ENCODE data around the gene PYHIN1. TPM values are rescaled to one million over a fixed set of nuclear protein-coding genes. Genes with fewer than 3 reads are reported as not detected.
"Not testable (repeated sequence)": the region's sequence is repeated elsewhere in the genome, so short reads cannot be mapped to it uniquely, and the experiment has no call there.

The PYHIN1 gene
- total and polyA plus RNA-seq, 7 experiments from 2014 or later: 8.4 to 48.2 (median 32.1) TPM

DNA sequence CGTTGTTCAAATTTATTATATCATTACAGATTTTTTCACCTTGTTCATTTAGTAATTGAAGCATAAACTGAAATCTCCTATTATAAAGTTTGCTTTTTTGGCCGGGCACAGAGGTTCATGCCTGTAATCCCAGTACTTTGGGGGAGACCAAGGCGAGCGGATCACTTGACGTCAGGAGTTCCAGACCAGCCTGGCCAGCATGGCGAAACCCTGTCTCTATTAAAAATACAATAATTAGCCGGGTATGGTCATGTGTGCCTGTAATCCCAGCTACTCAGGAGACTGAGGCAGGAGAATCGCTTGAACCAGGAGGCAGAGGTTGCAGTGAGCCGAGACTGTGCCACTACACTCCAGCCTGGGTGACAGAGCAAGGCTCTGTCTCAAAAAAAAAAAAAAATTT lies 79.6 kb downstream of the PYHIN1 start:
- H3K4me1 ChIP-seq (ENCODE audit: control insufficient read depth in 2 of 2, insufficient read depth in 2 of 2, low read length in 2 of 2): peaks cover 38 to 40% of the 10 kb centered on the region in 2 donors
- ChIA-PET POLR2A (interaction anchor here (1.7 kb wide), 1 partner anchor 13 kb away, joined by 7 read pairs; no protein-coding TSS in a partner anchor), CTCF (interaction anchor here (0.7 kb wide), 1 partner anchor 20 kb away, joined by 4 read pairs; no protein-coding TSS in a partner anchor)
- peak overlapping the region; percentile 85 to 98 (median 92) for H3K4me3 Mint-ChIP-seq
- H3K4me1 Mint-ChIP-seq: peaks cover 47 to 76% (median 65%) of the 10 kb centered on the region in 7 donors
- H3K36me3 ChIP-seq (ENCODE audit: control insufficient read depth in 2 of 3, insufficient read depth in 3 of 3, low read length in 3 of 3); H3K27me3 Mint-ChIP-seq; DNase-seq; H3K9me3 ChIP-seq (ENCODE audit: control insufficient read depth in 2 of 3, low read length in 3 of 3); H3K27me3 ChIP-seq (ENCODE audit: control insufficient read depth in 2 of 2, insufficient read depth in 2 of 2, low read length in 2 of 2); ATAC-seq; H3K9me3 Mint-ChIP-seq: not testable (repeated sequence)
- peak overlapping the region; percentile 86 for H3K4me3 ChIP-seq (ENCODE audit: low read length)
- H3K27ac Mint-ChIP-seq: peak overlapping the region; percentile 92 to 99 (median 96)
- H3K36me3 Mint-ChIP-seq: peaks cover 6 to 63% (median 19%) of the 10 kb centered on the region in 5 donors
- intact Hi-C loops (cut with micrococcal nuclease): loop anchor here (2.0 to 5.0 kb wide), 4 partner anchors 41 to 1251 kb away; partner anchors contain the start of gene DCAF8 (in 1 of the 2)
- H3K27ac ChIP-seq (ENCODE audit: low read depth, low read length): peak overlapping the region; percentile 87

DNA sequence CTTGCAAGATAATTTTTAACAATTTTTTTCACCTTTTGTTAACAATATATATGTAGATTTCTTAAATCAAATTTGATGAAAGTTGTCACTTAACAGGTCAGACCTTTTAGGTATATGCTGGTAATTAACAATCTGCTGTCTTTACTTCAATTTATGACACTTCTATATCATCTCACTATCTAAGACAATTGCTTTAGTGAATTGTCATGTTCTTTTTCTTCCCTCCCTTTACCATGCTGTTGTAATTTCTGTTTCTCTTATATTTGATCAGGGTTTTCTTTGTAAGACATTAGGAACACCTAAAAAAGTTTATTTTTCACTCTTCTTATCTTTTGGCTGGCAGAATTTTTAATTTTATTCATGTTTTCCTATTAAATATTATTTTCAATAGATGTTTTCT lies 80.4 kb downstream of the PYHIN1 start:
- H3K27me3 Mint-ChIP-seq: no peaks in the 10 kb centered on the region
- CTCF ChIA-PET: no interaction called here
- no peak for ATAC-seq
- no peak for DNase-seq
- intact Hi-C loops (cut with micrococcal nuclease): loop anchor here (2.0 to 5.0 kb wide), 5 partner anchors 15 to 1251 kb away; partner anchors contain the start of gene DCAF8 (in 1 of the 2)
- H3K9me3 ChIP-seq (ENCODE audit: control insufficient read depth in 2 of 3, low read length in 3 of 3): no peaks in the 10 kb centered on the region
- H3K36me3 Mint-ChIP-seq: peaks cover 9 to 64% (median 26%) of the 10 kb centered on the region in 5 donors
- H3K4me1 Mint-ChIP-seq: peaks cover 50 to 79% (median 70%) of the 10 kb centered on the region in 7 donors
- peaks cover 7 to 13% (median 8%) of the 10 kb centered on the region in 3 experiments for H3K36me3 ChIP-seq (ENCODE audit: control insufficient read depth in 2 of 3, insufficient read depth in 3 of 3, low read length in 3 of 3)
- H3K4me3 Mint-ChIP-seq: peak overlapping the region; percentile 82 to 100 (median 92)
- peaks cover 0 to 3% (median 0%) of the 10 kb centered on the region in 11 donors for H3K9me3 Mint-ChIP-seq
- no peaks in the 10 kb centered on the region for H3K27me3 ChIP-seq (ENCODE audit: control insufficient read depth in 2 of 2, insufficient read depth in 2 of 2, low read length in 2 of 2)
- POLR2A ChIA-PET: interaction anchor here (1.1 kb wide), 1 partner anchor 914 kb away, joined by 3 read pairs; the partner anchor contains the start of gene TAGLN2
- H3K4me3 ChIP-seq (ENCODE audit: low read length): peak overlapping the region; percentile 24
- peaks cover 40 to 42% of the 10 kb centered on the region in 2 donors for H3K4me1 ChIP-seq (ENCODE audit: control insufficient read depth in 2 of 2, insufficient read depth in 2 of 2, low read length in 2 of 2)
- H3K27ac Mint-ChIP-seq: peak overlapping the region; percentile 38 to 97 (median 88)
- peak overlapping the region; percentile 87 for H3K27ac ChIP-seq (ENCODE audit: low read depth, low read length)

DNA sequence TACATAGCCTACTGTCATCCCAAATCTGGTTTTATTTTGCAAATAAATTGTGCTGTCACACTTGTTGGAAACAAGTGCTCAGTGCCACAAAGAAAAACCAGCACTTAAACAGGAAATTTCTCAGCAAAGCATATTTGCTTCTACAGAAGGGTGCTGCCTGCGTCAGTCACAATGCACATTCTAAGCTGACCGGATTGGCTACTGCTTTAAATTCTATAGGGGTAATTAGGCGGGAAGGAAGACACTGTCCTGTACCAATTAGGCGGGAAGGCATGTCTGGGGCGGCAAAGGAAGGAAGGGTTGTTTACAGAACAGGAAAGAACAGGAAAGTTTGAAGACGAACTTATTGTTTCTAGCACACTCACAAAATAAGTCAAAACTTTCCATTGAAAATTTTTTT lies 81.1 kb downstream of the PYHIN1 start:
- DNase-seq (peak in 7 of 9 donors; percentile 37 to 58 (median 58)), ATAC-seq (peak; percentile 52)
- Histone ChIP-seq H3K27me3 (ENCODE audit: control insufficient read depth in 2 of 2, insufficient read depth in 2 of 2, low read length in 2 of 2) (no peaks in the 10 kb centered on the region), H3K27ac (ENCODE audit: low read depth, low read length) (peak overlapping the region; percentile 87), H3K4me3 (ENCODE audit: low read length) (peak overlapping the region; percentile 67), H3K4me1 (ENCODE audit: control insufficient read depth in 2 of 2, insufficient read depth in 2 of 2, low read length in 2 of 2) (peaks cover 38 to 40% of the 10 kb centered on the region in 2 donors), H3K36me3 (ENCODE audit: control insufficient read depth in 2 of 3, insufficient read depth in 3 of 3, low read length in 3 of 3) (peaks cover 7 to 18% (median 11%) of the 10 kb centered on the region in 3 experiments), H3K9me3 (ENCODE audit: control insufficient read depth in 2 of 3, low read length in 3 of 3) (no peaks in the 10 kb centered on the region)
- H3K27me3 Mint-ChIP-seq: no peaks in the 10 kb centered on the region
- H3K4me3 Mint-ChIP-seq: peak overlapping the region; percentile 82 to 100 (median 92)
- H3K36me3 Mint-ChIP-seq: peaks cover 11 to 65% (median 30%) of the 10 kb centered on the region in 5 donors
- H3K27ac Mint-ChIP-seq: peak overlapping the region; percentile 85 to 97 (median 91)
- peaks cover 49 to 76% (median 68%) of the 10 kb centered on the region in 7 donors for H3K4me1 Mint-ChIP-seq
- intact Hi-C loops (cut with micrococcal nuclease): loop anchor here (2.0 to 5.0 kb wide), 4 partner anchors 14 to 1250 kb away; partner anchors contain the start of gene DCAF8 (in 1 of the 2)
- CTCF ChIA-PET: no interaction called here
- POLR2A ChIA-PET: interaction anchor here (0.9 to 1.1 kb wide), 2 partner anchors 78 to 913 kb away, joined by 3 read pairs; partner anchors contain the start of gene TAGLN2
- peaks cover 0 to 3% (median 0%) of the 10 kb centered on the region in 11 donors for H3K9me3 Mint-ChIP-seq

DNA sequence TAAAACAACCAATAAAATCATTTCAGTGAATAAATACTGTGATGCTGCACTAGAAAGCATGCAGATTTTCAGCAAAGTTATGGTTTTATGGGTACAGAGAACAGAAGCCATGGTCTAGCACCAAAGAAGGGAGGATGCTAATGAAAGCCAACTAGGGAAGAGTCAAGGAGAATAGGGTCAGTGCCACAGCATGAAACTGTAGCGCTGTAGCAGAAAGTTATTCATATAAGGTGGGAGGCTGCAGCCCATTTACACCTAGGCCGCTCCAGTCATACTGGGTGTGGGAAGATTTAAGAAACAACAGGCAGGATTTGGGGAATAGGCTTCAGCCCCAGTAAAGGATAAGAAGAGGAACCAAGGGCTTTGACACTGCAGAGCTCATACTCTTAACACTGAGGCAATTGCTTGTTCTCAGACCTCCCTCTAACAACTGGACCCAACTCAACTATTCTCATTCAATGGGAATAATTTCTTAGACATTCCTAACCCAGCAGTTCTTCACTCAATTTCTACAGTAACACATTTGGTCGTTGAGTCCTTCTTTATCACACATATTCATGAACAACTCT lies 82.7 kb downstream of the PYHIN1 start:
- H3K36me3 Mint-ChIP-seq: peaks cover 16 to 71% (median 43%) of the 10 kb centered on the region in 5 donors
- intact Hi-C loops (cut with micrococcal nuclease): loop anchor here (2.0 to 5.0 kb wide), 4 partner anchors 15 to 1248 kb away; partner anchors contain the start of gene DCAF8 (in 1 of the 2)
- peaks cover 13 to 32% (median 25%) of the 10 kb centered on the region in 3 experiments for H3K36me3 ChIP-seq (ENCODE audit: control insufficient read depth in 2 of 3, insufficient read depth in 3 of 3, low read length in 3 of 3)
- H3K4me3 ChIP-seq (ENCODE audit: low read length): peak overlapping the region; percentile 67
- H3K9me3 ChIP-seq (ENCODE audit: control insufficient read depth in 2 of 3, low read length in 3 of 3): no peaks in the 10 kb centered on the region
- H3K27me3 ChIP-seq (ENCODE audit: control insufficient read depth in 2 of 2, insufficient read depth in 2 of 2, low read length in 2 of 2): no peaks in the 10 kb centered on the region
- H3K27me3 Mint-ChIP-seq: no peaks in the 10 kb centered on the region
- peak overlapping the region; percentile 82 to 100 (median 92) for H3K4me3 Mint-ChIP-seq
- CTCF ChIA-PET: no interaction called here
- H3K4me1 Mint-ChIP-seq: peaks cover 43 to 76% (median 67%) of the 10 kb centered on the region in 7 donors
- no peak overlapping the region for H3K27ac ChIP-seq (ENCODE audit: low read depth, low read length)
- H3K9me3 Mint-ChIP-seq: peaks cover 0 to 3% (median 0%) of the 10 kb centered on the region in 11 donors
- DNase-seq: no peak
- H3K4me1 ChIP-seq (ENCODE audit: control insufficient read depth in 2 of 2, insufficient read depth in 2 of 2, low read length in 2 of 2): peaks cover 31 to 34% of the 10 kb centered on the region in 2 donors
- no peak for ATAC-seq
- POLR2A ChIA-PET: interaction anchor here (0.6 kb wide), 1 partner anchor 805 kb away, joined by 3 read pairs; no protein-coding TSS in a partner anchor
- H3K27ac Mint-ChIP-seq: peak overlapping the region; percentile 71 to 97 (median 91)

DNA sequence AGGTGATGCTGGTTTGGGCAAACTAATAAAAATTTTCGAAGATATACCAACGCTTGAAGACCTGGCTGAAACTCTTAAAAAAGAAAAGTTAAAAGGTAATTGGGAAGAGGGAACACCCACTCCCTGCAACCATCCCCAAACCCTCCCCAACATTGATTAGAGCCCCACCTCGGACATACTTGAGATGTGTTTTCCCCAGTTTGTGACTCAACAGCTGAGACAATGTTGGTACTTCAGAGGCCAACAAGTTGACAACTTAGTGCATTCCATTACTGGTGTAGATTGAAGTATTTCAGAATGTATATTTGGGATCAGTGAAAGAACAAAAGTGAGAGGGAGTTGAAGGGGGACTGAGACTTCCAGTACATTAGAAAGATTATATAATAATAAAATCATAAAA lies 83.5 kb downstream of the PYHIN1 start:
- Histone ChIP-seq H3K36me3 (ENCODE audit: control insufficient read depth in 2 of 3, insufficient read depth in 3 of 3, low read length in 3 of 3) (peaks cover 13 to 39% (median 25%) of the 10 kb centered on the region in 3 experiments), H3K27me3 (ENCODE audit: control insufficient read depth in 2 of 2, insufficient read depth in 2 of 2, low read length in 2 of 2) (no peaks in the 10 kb centered on the region), H3K4me1 (ENCODE audit: control insufficient read depth in 2 of 2, insufficient read depth in 2 of 2, low read length in 2 of 2) (peaks cover 28 to 29% of the 10 kb centered on the region in 2 donors), H3K4me3 (ENCODE audit: low read length) (peak overlapping the region; percentile 67), H3K9me3 (ENCODE audit: control insufficient read depth in 2 of 3, low read length in 3 of 3) (no peaks in the 10 kb centered on the region), H3K27ac (ENCODE audit: low read depth, low read length) (no peak overlapping the region)
- Mint-ChIP-seq H3K27me3 (no peaks in the 10 kb centered on the region), H3K36me3 (peaks cover 16 to 74% (median 48%) of the 10 kb centered on the region in 5 donors), H3K4me1 (peaks cover 46 to 74% (median 65%) of the 10 kb centered on the region in 7 donors), H3K27ac (peak overlapping the region in 7 of 9 donors; percentile 33 to 96 (median 85)), H3K4me3 (peak overlapping the region; percentile 18 to 100 (median 91)), H3K9me3 (peaks cover 0 to 3% (median 0%) of the 10 kb centered on the region in 11 donors)
- POLR2A ChIA-PET: interaction anchor here (0.6 kb wide), 1 partner anchor 806 kb away, joined by 3 read pairs; no protein-coding TSS in a partner anchor
- intact Hi-C loops (cut with micrococcal nuclease): loop anchor here (1.0 to 5.0 kb wide), 5 partner anchors 14 to 1247 kb away; partner anchors contain the start of gene DCAF8 (in 1 of the 2)
- no peak for ATAC-seq
- CTCF ChIA-PET: no interaction called here
- DNase-seq: no peak

DNA sequence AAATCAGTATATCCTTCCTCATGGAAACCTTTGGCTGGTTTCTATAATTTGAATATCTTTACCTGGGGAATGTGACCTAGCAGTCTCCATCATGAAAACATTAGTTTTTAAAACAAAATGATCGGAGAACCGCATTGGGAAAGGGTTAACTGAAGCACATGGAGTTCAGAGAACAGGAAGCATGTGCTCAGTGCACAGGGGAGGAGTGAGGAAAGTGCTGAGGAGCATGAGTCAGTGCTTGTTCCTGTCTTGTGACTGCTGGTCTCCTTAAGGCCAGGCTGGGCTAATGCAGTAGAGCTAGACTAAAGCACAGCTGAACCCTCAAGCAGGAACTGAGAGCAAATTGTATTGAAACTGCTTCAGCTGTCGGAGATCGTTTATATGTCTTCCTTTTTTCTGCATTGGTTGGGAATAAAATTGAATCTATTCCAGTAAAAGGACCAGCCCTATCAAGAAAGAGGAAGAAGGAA lies 84.1 kb downstream of the PYHIN1 start:
- Histone ChIP-seq H3K9me3 (ENCODE audit: control insufficient read depth in 2 of 3, low read length in 3 of 3) (no peaks in the 10 kb centered on the region), H3K36me3 (ENCODE audit: control insufficient read depth in 2 of 3, insufficient read depth in 3 of 3, low read length in 3 of 3) (peaks cover 13 to 44% (median 28%) of the 10 kb centered on the region in 3 experiments), H3K4me3 (ENCODE audit: low read length) (peak overlapping the region; percentile 14), H3K27me3 (ENCODE audit: control insufficient read depth in 2 of 2, insufficient read depth in 2 of 2, low read length in 2 of 2) (no peaks in the 10 kb centered on the region), H3K27ac (ENCODE audit: low read depth, low read length) (peak overlapping the region; percentile 14), H3K4me1 (ENCODE audit: control insufficient read depth in 2 of 2, insufficient read depth in 2 of 2, low read length in 2 of 2) (peaks cover 28 to 29% of the 10 kb centered on the region in 2 donors)
- ATAC-seq (peak; percentile 95), DNase-seq (peak in 6 of 9 donors; percentile 17 to 58 (median 34))
- CTCF ChIA-PET: interaction anchor here (0.6 kb wide), 1 partner anchor 17 kb away, joined by 3 read pairs; no protein-coding TSS in a partner anchor
- Mint-ChIP-seq H3K36me3 (peaks cover 16 to 73% (median 54%) of the 10 kb centered on the region in 5 donors), H3K9me3 (peaks cover 0 to 3% (median 0%) of the 10 kb centered on the region in 11 donors), H3K27me3 (no peaks in the 10 kb centered on the region), H3K4me3 (peak overlapping the region; percentile 53 to 95 (median 86)), H3K4me1 (peaks cover 46 to 79% (median 71%) of the 10 kb centered on the region in 7 donors), H3K27ac (peak overlapping the region; percentile 71 to 93 (median 89))
- POLR2A ChIA-PET: no interaction called here
- intact Hi-C loops (cut with micrococcal nuclease): loop anchor here in 1 of 2 donors (1.0 to 5.0 kb wide), 3 partner anchors 13 to 62 kb away; no protein-coding TSS in a partner anchor

Measured in naive thymus-derived CD4-positive, alpha-beta T cell (primary cell).